Suprapubic skin (tissue), 4 donors: ENCODE measurements around the gene CUTA.

Source experiments
- EP300 ChIP-seq: sonication (generic); formaldehyde crosslinking; IDR thresholded peaks from one replicate; pipeline ENCODE4 v1.6.1; 2017; ENCODE audit warnings: antibody characterized with exemption
- POLR2A ChIP-seq, 2 donors: fragments of 450-650 bp; IDR thresholded peaks; one replicate each; pipeline ENCODE4 v1.6.1; 2017; ENCODE audit warnings: antibody characterized with exemption in 2 of 2, mild to moderate bottlenecking in 2 of 2, moderate library complexity in 2 of 2
- POLR2AphosphoS5 ChIP-seq, 3 donors: sonication (generic); formaldehyde crosslinking; IDR thresholded peaks; one replicate each; pipeline ENCODE4 v1.6.1; 2017; ENCODE audit warnings: antibody characterized with exemption in 3 of 3
- TF ChIP-seq, protein P1 (sequence below), 2 donors: fragments of 200-600 bp in 1 of 2; fragments of 450-650 bp in 1 of 2; sonication (generic) in 1 of 2; IDR thresholded peaks; one replicate each; pipeline ENCODE4 v1.5.1; 2016 to 2019; ENCODE audit warnings: antibody characterized with exemption in 2 of 2, mild to moderate bottlenecking in 1 of 2, moderate library complexity in 1 of 2

DNA sequence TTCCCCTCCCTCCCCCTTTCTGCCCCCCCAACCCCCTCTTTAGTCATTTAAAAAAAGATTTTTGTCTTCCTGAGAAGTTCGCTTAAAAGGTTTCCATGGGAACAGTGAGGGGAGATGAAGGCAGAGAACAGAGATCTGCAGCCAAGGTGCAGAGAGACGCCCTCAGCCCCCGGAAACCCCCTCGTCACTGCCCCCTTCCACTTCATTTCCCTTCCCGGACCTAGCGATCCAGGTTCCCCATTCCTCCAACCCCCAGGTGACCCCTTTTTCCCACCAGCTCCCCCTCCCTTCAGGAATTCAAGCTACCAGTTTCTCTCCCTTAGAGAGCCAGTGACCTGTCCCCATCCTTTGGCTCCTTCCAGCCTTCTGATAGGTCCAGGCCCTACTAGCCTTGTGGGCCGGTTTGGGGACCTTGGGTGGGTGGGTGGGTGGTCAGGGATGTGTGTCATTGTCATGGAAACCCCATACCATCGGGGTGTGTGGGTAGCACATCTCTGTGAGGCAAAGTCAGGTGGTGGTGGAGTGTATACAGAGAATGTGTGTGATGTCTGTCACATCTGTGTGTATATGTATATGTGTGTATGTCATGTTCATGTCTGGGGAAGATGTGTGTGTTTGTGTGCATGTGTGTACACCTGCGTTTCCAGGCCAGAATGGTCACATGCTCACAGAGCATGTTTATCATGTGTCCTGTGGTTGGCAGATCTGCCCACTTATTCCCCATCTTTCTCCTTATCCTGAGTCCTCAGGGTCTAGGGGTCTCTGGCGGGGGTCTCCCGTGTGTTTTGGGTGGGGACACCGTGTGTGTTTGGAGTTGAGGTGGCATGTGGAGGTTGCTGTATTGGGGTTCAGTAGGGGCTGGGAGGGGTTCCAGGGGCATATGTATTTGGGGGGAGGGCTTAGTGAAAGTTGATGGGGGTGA is 8.9 kb upstream of the CUTA start:
- TF ChIP-seq, protein P1, sequence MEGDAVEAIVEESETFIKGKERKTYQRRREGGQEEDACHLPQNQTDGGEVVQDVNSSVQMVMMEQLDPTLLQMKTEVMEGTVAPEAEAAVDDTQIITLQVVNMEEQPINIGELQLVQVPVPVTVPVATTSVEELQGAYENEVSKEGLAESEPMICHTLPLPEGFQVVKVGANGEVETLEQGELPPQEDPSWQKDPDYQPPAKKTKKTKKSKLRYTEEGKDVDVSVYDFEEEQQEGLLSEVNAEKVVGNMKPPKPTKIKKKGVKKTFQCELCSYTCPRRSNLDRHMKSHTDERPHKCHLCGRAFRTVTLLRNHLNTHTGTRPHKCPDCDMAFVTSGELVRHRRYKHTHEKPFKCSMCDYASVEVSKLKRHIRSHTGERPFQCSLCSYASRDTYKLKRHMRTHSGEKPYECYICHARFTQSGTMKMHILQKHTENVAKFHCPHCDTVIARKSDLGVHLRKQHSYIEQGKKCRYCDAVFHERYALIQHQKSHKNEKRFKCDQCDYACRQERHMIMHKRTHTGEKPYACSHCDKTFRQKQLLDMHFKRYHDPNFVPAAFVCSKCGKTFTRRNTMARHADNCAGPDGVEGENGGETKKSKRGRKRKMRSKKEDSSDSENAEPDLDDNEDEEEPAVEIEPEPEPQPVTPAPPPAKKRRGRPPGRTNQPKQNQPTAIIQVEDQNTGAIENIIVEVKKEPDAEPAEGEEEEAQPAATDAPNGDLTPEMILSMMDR (IDR thresholded peaks at IDR 0.05) = no peak
- TF ChIP-seq EP300 = no peak
- no peak for TF ChIP-seq POLR2A (IDR thresholded peaks at IDR 0.05)
- TF ChIP-seq POLR2AphosphoS5 (IDR thresholded peaks at IDR 0.05) = no peak
